ENCODE measurements around the gene TNFAIP8. TPM values are rescaled to one million over a fixed set of nuclear protein-coding genes. Genes with fewer than 3 reads are reported as not detected.
A peak's percentile ranks its signal among the peaks of the same experiment; 100 is the strongest.

TNFAIP8 gene
- total and polyA plus RNA-seq, 9 of the 15 experiments (the other 6 are each of a cell fraction or from before 2014, with no cell fraction given), result 29.9 to 52.2 (median 44.8) TPM

DNA sequence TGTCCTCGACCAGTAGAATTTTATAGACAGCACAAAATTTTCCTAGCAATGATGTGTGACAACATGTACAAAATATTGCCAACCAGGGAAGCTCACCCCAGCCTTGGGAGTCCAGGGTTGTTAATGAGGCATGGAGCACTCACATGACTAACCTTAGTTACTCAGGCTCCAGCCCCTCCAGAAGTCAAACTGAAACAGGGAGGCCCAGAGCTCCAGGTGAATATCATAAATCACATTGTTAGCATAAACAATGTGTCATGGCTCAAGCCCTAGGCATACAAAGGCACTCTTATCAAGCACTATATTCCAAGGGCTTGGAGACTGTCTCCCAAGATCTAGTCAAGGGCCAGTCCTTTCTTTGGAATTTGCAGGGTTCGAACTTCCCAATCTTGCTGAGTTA, 44.4 kb downstream of the TNFAIP8 start (continued):
- TF ChIP-seq, protein P1, sequence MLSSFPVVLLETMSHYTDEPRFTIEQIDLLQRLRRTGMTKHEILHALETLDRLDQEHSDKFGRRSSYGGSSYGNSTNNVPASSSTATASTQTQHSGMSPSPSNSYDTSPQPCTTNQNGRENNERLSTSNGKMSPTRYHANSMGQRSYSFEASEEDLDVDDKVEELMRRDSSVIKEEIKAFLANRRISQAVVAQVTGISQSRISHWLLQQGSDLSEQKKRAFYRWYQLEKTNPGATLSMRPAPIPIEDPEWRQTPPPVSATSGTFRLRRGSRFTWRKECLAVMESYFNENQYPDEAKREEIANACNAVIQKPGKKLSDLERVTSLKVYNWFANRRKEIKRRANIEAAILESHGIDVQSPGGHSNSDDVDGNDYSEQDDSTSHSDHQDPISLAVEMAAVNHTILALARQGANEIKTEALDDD (IDR thresholded peaks at IDR 0.05), result peak; percentile 60
- TF ChIP-seq POLR2AphosphoS2 (IDR thresholded peaks at IDR 0.05; ENCODE audit: low read length), result no peak
- TF ChIP-seq ZNF584 (CRISPR knock-in tag; IDR thresholded peaks at IDR 0.05; ENCODE audit: low read depth), result no peak
- no peak for TF ChIP-seq TBL1XR1 (IDR thresholded peaks at IDR 0.05; ENCODE audit: low read length in 2 of 2)

DNA sequence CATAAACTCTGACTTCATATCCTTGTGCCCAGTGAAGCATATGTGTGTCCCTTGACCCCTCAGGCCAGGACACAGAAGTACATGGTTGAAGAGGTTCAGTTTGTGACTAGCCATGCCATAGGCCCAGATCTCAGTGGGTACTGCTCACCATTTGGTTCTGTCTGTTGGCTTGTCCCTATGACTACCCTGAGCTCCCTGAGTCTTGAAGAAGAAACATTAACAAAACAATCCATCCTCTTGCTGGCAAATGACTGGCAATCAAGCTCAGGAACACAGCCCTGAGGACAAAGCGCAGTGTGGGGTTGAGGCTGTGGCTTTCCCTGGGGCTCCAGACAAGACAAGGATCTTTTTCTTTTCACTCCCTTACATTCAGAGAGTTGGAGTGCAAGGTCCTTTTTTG, 46.3 kb downstream of the TNFAIP8 start:
- TF ChIP-seq MCM3 (IDR thresholded peaks at IDR 0.05), result no peak
- TF ChIP-seq GATA2 (CRISPR knock-in tag; IDR thresholded peaks at IDR 0.05), result no peak
- no peak for TF ChIP-seq FOXA3 (CRISPR knock-in tag; conservative IDR thresholded peaks at IDR 0.05 in 1 of 2, IDR thresholded peaks at IDR 0.05 in 1 of 2)
- TF ChIP-seq GTF2A2 (tag; IDR thresholded peaks at IDR 0.05), result no peak
- no peaks in the 10 kb centered on the region for H3K9me1 ChIP-seq (ENCODE audit: control insufficient read depth, insufficient read depth, low read length)
- ATAC-seq (peak; percentile 20), FAIRE-seq (no peak), DNase-seq (ENCODE audit: extremely low read depth in 1 of 4, low spot score in 3 of 4) (no peak)
- peaks cover 0 to 40% of the 10 kb centered on the region in 2 experiments; a peak in 3 of 5 replicates for H3K4me1 ChIP-seq (replicated peaks in 1 of 2; ENCODE audit: control insufficient read depth in 2 of 2, insufficient read depth in 2 of 2, low read length in 2 of 2)
- CTCF ChIA-PET (ENCODE audit: low intra/inter-chr PET ratio), result no interaction called here
- no TSS peak for BruUV-seq (replicated peaks)
- H2AFZ ChIP-seq (ENCODE audit: low read depth, low read length), result peak overlapping the region; percentile 73
- no peak overlapping the region for H3K4me3 ChIP-seq
- POLR2A ChIA-PET, result no interaction called here
- intact Hi-C loops (cut with micrococcal nuclease), result no loop called here
- H3K79me2 ChIP-seq (ENCODE audit: control insufficient read depth, insufficient read depth, low read length), result no peaks in the 10 kb centered on the region
- no peaks in the 10 kb centered on the region for H4K20me1 ChIP-seq (replicated peaks; ENCODE audit: control insufficient read depth, insufficient read depth, low read length)
- no peaks in the 10 kb centered on the region for H3K9me3 ChIP-seq (replicated peaks; ENCODE audit: control insufficient read depth, insufficient read depth, low read depth, low read length)
- H3K9ac ChIP-seq (ENCODE audit: insufficient read depth in 1 of 2, low read depth in 2 of 2, low read length in 2 of 2), result no peak overlapping the region
- no peaks in the 10 kb centered on the region for H3K36me3 ChIP-seq (ENCODE audit: control insufficient read depth, insufficient read depth, low read length)
- peak overlapping the region; percentile 7; the same call in 1 of the 3 replicates for H3K27ac ChIP-seq (ENCODE audit: extremely low read depth, low read depth, low read length)
- 77% methylated on average over 1 of the region's 1 CpG for WGBS (ENCODE audit: insufficient coverage, low coverage, missing lambda C conversion rate)
- no peaks in the 10 kb centered on the region for H3K27me3 ChIP-seq (ENCODE audit: control insufficient read depth in 2 of 2, insufficient read depth in 2 of 2, low read length in 2 of 2)
- in situ Hi-C loops (cut with MboI), result no loop called here
- H3K4me2 ChIP-seq (ENCODE audit: insufficient read depth, low read length), result peak overlapping the region; percentile 4; the same call in 1 of the 2 replicates
